ENCODE results near the gene LLGL1.

LLGL1 gene

GRCh38 chr17:18267366-18267765 is 41.9 kb downstream of the LLGL1 start:
- in situ Hi-C loops (cut with MboI; ENCODE audit: low sequenced_read_pairs), result no loop called here

- in situ Hi-C loops (cut with MboI; ENCODE audit: low sequenced_read_pairs), result no loop called here
These were observed 42.7 kb downstream of the LLGL1 start for GRCh38 chr17:18267927-18268711.

GRCh38 chr17:18270046-18270931 is 44.9 kb downstream of the LLGL1 start:
- in situ Hi-C loops (cut with MboI; ENCODE audit: low sequenced_read_pairs), result no loop called here

- in situ Hi-C loops (cut with MboI; ENCODE audit: low sequenced_read_pairs), result no loop called here
These were observed 51.6 kb downstream of the LLGL1 start for GRCh38 chr17:18277076-18277475.

- in situ Hi-C loops (cut with MboI; ENCODE audit: low sequenced_read_pairs), result no loop called here
These were observed 53.4 kb downstream of the LLGL1 start for GRCh38 chr17:18278867-18279266.

GRCh38 chr17:18280249-18280648 is 54.8 kb downstream of the LLGL1 start:
- in situ Hi-C loops (cut with MboI; ENCODE audit: low sequenced_read_pairs), result no loop called here

- in situ Hi-C loops (cut with MboI; ENCODE audit: low sequenced_read_pairs), result no loop called here
These were observed 55.4 kb downstream of the LLGL1 start for GRCh38 chr17:18280766-18281371.

- in situ Hi-C loops (cut with MboI; ENCODE audit: low sequenced_read_pairs), result no loop called here
These were observed 56.4 kb downstream of the LLGL1 start for GRCh38 chr17:18281788-18282187.

GRCh38 chr17:18285296-18285695 is 59.9 kb downstream of the LLGL1 start:
- in situ Hi-C loops (cut with MboI; ENCODE audit: low sequenced_read_pairs), result no loop called here

GRCh38 chr17:18291718-18292540 is 66.5 kb downstream of the LLGL1 start:
- in situ Hi-C loops (cut with MboI; ENCODE audit: low sequenced_read_pairs), result no loop called here
